ENCODE data around the gene UNC50. TPM values are rescaled to one million over a fixed set of nuclear protein-coding genes. Genes with fewer than 3 reads are reported as not detected.
A peak's percentile ranks its signal among the peaks of the same experiment; 100 is the strongest.

The UNC50 gene
- total RNA-seq, result 13.7 TPM

- H3K27me3 ChIP-seq (ENCODE audit: insufficient read depth, low read length), result no peaks in the 10 kb centered on the region
- H3K9me3 ChIP-seq (ENCODE audit: low read depth, low read length), result no peaks in the 10 kb centered on the region
- peaks cover 37% of the 10 kb centered on the region for H3K4me1 ChIP-seq (ENCODE audit: insufficient read depth, low read length)
- H3K4me3 ChIP-seq (ENCODE audit: low read length), result peak within 1 kb of the TSS; percentile 93
These were observed at the start of gene UNC50, which contains the start of gene COA5 for GRCh38 chr2:98608116-98608961. Gene UNC50, plus strand, starts transcription at chr2:98608589. Its CDS starts 1,171 bp downstream, at chr2:98609760. Gene COA5, minus strand, starts transcription at chr2:98608512. Its CDS starts 107 bp downstream, at chr2:98608405.

GRCh38 chr2:98558852-98559530 lies 49.4 kb upstream of the UNC50 start:
- Histone ChIP-seq H3K4me1 (ENCODE audit: insufficient read depth, low read length) (peaks cover 21% of the 10 kb centered on the region), H3K4me3 (ENCODE audit: low read length) (no peak overlapping the region), H3K27me3 (ENCODE audit: insufficient read depth, low read length) (no peaks in the 10 kb centered on the region), H3K9me3 (ENCODE audit: low read depth, low read length) (no peaks in the 10 kb centered on the region)

GRCh38 chr2:98559581-98559980 lies 48.8 kb upstream of the UNC50 start:
- peaks cover 21% of the 10 kb centered on the region for H3K4me1 ChIP-seq (ENCODE audit: insufficient read depth, low read length)
- no peak overlapping the region for H3K4me3 ChIP-seq (ENCODE audit: low read length)
- no peaks in the 10 kb centered on the region for H3K9me3 ChIP-seq (ENCODE audit: low read depth, low read length)
- no peaks in the 10 kb centered on the region for H3K27me3 ChIP-seq (ENCODE audit: insufficient read depth, low read length)

GRCh38 chr2:98560256-98560771 lies 48.1 kb upstream of the UNC50 start:
- Histone ChIP-seq H3K4me3 (ENCODE audit: low read length) (no peak overlapping the region), H3K27me3 (ENCODE audit: insufficient read depth, low read length) (no peaks in the 10 kb centered on the region), H3K9me3 (ENCODE audit: low read depth, low read length) (no peaks in the 10 kb centered on the region), H3K4me1 (ENCODE audit: insufficient read depth, low read length) (peaks cover 21% of the 10 kb centered on the region)

GRCh38 chr2:98561018-98561417 lies 47.4 kb upstream of the UNC50 start:
- H3K4me3 ChIP-seq (ENCODE audit: low read length), result no peak overlapping the region
- H3K27me3 ChIP-seq (ENCODE audit: insufficient read depth, low read length), result no peaks in the 10 kb centered on the region

GRCh38 chr2:98561902-98562695 lies 46.3 kb upstream of the UNC50 start:
- H3K4me1 ChIP-seq (ENCODE audit: insufficient read depth, low read length), result peaks cover 9% of the 10 kb centered on the region
- H3K27me3 ChIP-seq (ENCODE audit: insufficient read depth, low read length), result no peaks in the 10 kb centered on the region
- H3K9me3 ChIP-seq (ENCODE audit: low read depth, low read length), result no peaks in the 10 kb centered on the region
- no peak overlapping the region for H3K4me3 ChIP-seq (ENCODE audit: low read length)

More at GRCh38 chr2:98561018-98561417, 47.4 kb upstream of the UNC50 start:
- H3K4me1 ChIP-seq (ENCODE audit: insufficient read depth, low read length), result peaks cover 16% of the 10 kb centered on the region
- H3K9me3 ChIP-seq (ENCODE audit: low read depth, low read length), result no peaks in the 10 kb centered on the region

GRCh38 chr2:98563394-98563793 lies 45.0 kb upstream of the UNC50 start:
- H3K4me3 ChIP-seq (ENCODE audit: low read length), result no peak overlapping the region
- peaks cover 9% of the 10 kb centered on the region for H3K4me1 ChIP-seq (ENCODE audit: insufficient read depth, low read length)
- H3K9me3 ChIP-seq (ENCODE audit: low read depth, low read length), result no peaks in the 10 kb centered on the region
- no peaks in the 10 kb centered on the region for H3K27me3 ChIP-seq (ENCODE audit: insufficient read depth, low read length)

GRCh38 chr2:98564541-98565132 lies 43.8 kb upstream of the UNC50 start:
- Histone ChIP-seq H3K27me3 (ENCODE audit: insufficient read depth, low read length) (no peaks in the 10 kb centered on the region), H3K4me1 (ENCODE audit: insufficient read depth, low read length) (peaks cover 2% of the 10 kb centered on the region), H3K4me3 (ENCODE audit: low read length) (no peak overlapping the region), H3K9me3 (ENCODE audit: low read depth, low read length) (no peaks in the 10 kb centered on the region)

GRCh38 chr2:98565286-98565860 lies 43.0 kb upstream of the UNC50 start:
- no peaks in the 10 kb centered on the region for H3K27me3 ChIP-seq (ENCODE audit: insufficient read depth, low read length)
- no peak overlapping the region for H3K4me3 ChIP-seq (ENCODE audit: low read length)
- no peaks in the 10 kb centered on the region for H3K4me1 ChIP-seq (ENCODE audit: insufficient read depth, low read length)
- H3K9me3 ChIP-seq (ENCODE audit: low read depth, low read length), result no peaks in the 10 kb centered on the region

GRCh38 chr2:98565941-98566340 lies 42.4 kb upstream of the UNC50 start:
- Histone ChIP-seq H3K27me3 (ENCODE audit: insufficient read depth, low read length) (no peaks in the 10 kb centered on the region), H3K4me3 (ENCODE audit: low read length) (no peak overlapping the region), H3K4me1 (ENCODE audit: insufficient read depth, low read length) (no peaks in the 10 kb centered on the region), H3K9me3 (ENCODE audit: low read depth, low read length) (no peaks in the 10 kb centered on the region)

GRCh38 chr2:98568161-98568956 lies 40.0 kb upstream of the UNC50 start:
- H3K27me3 ChIP-seq (ENCODE audit: insufficient read depth, low read length), result no peaks in the 10 kb centered on the region
- no peaks in the 10 kb centered on the region for H3K9me3 ChIP-seq (ENCODE audit: low read depth, low read length)
- no peak overlapping the region for H3K4me3 ChIP-seq (ENCODE audit: low read length)
- H3K4me1 ChIP-seq (ENCODE audit: insufficient read depth, low read length), result no peaks in the 10 kb centered on the region

- Histone ChIP-seq H3K4me1 (ENCODE audit: insufficient read depth, low read length) (no peaks in the 10 kb centered on the region), H3K27me3 (ENCODE audit: insufficient read depth, low read length) (no peaks in the 10 kb centered on the region), H3K4me3 (ENCODE audit: low read length) (no peak overlapping the region), H3K9me3 (ENCODE audit: low read depth, low read length) (no peaks in the 10 kb centered on the region)
These were observed 39.1 kb upstream of the UNC50 start for GRCh38 chr2:98569197-98569793.

- H3K27me3 ChIP-seq (ENCODE audit: insufficient read depth, low read length), result no peaks in the 10 kb centered on the region
- no peak overlapping the region for H3K4me3 ChIP-seq (ENCODE audit: low read length)
These were observed 38.5 kb upstream of the UNC50 start for GRCh38 chr2:98569915-98570314.

More at GRCh38 chr2:98569915-98570314, 38.5 kb upstream of the UNC50 start:
- Histone ChIP-seq H3K4me1 (ENCODE audit: insufficient read depth, low read length) (no peaks in the 10 kb centered on the region), H3K9me3 (ENCODE audit: low read depth, low read length) (no peaks in the 10 kb centered on the region)

Data from mononuclear cell (primary cell).